ENCODE results near the gene OR5AS1.
"Not testable (repeated sequence)": the region's sequence is repeated elsewhere in the genome, so short reads cannot be mapped to it uniquely, and the experiment has no call there.

OR5AS1 gene

DNA sequence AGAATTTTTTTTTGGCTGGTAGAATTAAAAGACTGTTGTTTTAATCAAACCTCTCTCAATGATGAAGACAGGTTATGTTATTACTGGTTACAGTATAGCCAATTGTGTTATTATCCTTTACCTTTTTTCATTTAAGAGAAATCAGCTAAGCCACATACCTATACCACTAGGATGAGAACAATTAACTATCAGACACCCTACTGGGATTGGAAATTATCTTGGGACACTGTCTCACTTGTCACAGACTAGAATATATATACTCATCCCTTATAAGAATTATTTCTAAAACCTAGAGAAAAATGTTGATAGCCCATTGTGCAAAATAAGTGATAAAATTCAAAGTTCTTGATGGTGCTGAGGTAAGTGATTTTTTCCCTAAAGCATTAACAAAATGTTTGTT is at the start of gene OR5AS1:
TSS of gene OR5AS1 (plus strand) at position 301 of the 400 bp plus-strand sequence. CDS start 2,765 bp downstream, outside the sequence.
- DNase-seq (ENCODE audit: insufficient read length, low spot score), result no peak
- TF ChIP-seq, protein P1, sequence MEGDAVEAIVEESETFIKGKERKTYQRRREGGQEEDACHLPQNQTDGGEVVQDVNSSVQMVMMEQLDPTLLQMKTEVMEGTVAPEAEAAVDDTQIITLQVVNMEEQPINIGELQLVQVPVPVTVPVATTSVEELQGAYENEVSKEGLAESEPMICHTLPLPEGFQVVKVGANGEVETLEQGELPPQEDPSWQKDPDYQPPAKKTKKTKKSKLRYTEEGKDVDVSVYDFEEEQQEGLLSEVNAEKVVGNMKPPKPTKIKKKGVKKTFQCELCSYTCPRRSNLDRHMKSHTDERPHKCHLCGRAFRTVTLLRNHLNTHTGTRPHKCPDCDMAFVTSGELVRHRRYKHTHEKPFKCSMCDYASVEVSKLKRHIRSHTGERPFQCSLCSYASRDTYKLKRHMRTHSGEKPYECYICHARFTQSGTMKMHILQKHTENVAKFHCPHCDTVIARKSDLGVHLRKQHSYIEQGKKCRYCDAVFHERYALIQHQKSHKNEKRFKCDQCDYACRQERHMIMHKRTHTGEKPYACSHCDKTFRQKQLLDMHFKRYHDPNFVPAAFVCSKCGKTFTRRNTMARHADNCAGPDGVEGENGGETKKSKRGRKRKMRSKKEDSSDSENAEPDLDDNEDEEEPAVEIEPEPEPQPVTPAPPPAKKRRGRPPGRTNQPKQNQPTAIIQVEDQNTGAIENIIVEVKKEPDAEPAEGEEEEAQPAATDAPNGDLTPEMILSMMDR (IDR thresholded peaks at IDR 0.05; ENCODE audit: insufficient read depth, missing control alignments), result no peak
- no peak for FAIRE-seq

DNA sequence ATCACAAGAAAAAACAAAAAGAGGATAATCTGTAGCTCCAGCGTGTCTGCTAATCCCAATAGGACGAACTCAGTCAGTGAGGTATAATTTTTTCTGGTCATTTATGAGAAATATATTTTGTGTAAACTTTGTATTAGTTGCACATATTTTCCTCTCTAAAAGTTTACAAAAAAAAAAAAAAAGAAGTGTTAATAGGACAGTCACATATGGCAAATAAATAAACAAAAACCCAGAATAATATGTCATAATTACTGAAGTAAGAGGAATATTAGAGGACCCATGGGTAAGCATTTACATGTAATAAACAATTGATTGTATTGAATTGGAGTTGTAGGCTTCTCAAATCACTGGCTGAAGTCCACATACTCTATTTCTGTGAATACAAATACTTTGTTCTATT is 32.9 kb upstream of the OR5AS1 start, which contains the start of gene OR5F1:
TSS of gene OR5F1 (minus strand) at position 101 of the 400 bp plus-strand sequence. CDS start at position 101, 0 bp downstream.
- FAIRE-seq (no peak), DNase-seq (ENCODE audit: insufficient read length, low spot score) (no peak)
- TF ChIP-seq, protein P1 (IDR thresholded peaks at IDR 0.05; ENCODE audit: insufficient read depth, missing control alignments), result no peak

DNA sequence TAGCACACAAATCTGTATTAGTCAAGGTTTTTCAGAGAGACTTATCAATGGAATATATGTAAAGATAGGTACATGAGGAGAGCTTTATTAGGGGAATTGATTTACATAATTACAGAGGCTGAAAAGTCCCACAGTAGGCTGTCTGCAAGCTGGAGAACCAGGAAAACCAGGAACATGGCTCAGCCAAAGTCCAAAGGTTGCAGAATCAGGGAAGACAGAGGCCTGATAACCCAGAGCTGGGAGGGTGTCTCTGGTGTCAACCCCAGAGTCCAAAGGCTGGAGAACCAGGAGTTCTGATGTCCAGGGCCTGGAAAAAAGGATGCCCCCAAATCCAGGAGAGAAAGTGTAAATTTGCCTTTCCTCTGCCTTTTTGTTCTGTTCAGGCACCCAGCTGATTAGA is 16.7 kb upstream of the OR5AS1 start:
- DNase-seq (ENCODE audit: insufficient read length, low spot score) (no peak), FAIRE-seq (no peak)
- TF ChIP-seq, protein P1 (IDR thresholded peaks at IDR 0.05; ENCODE audit: insufficient read depth, missing control alignments), result no peak

DNA sequence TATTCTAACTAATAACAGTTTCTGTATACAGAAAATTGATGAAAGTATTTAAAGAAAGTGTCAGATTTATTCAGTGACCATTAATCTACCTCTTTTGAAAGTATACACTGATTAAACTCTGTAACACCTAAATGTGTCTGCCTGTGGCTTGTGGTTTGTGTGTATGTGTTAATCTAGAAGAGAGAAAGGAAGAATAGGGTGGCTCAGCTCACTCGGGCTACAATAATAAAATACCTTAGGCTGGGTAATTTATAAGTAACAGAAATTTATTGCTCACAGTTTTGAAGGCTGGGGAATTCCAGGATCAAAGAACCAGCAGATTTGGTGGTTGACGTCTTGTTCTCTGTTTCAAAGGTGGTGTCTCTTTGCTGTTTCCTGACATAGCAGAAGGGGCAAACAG is 13.6 kb upstream of the OR5AS1 start:
- DNase-seq (ENCODE audit: insufficient read length, low spot score) (no peak), FAIRE-seq (no peak)
- TF ChIP-seq, protein P1 (IDR thresholded peaks at IDR 0.05; ENCODE audit: insufficient read depth, missing control alignments), result no peak

DNA sequence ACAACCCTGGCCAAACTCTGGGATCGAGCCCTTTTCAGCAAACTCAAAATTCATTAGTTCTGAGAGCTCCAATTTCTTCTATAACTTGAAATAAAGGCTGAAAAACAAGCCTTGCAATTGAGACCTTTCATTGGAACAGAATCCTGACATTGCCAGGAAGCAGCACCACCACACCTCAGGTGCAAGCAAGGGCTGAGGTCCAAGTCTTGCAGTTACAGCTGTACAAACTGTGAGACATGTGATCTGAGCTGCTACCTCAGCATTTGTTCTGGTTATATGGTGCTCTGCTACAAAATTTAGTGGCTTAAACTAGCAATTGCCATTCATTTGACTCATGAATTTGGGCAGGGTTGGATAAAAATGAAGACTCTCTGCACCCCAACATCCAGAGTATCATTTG is 18.1 kb downstream of the OR5AS1 start:
- DNase-seq (ENCODE audit: insufficient read length, low spot score) (no peak), FAIRE-seq (no peak)
- TF ChIP-seq, protein P1 (IDR thresholded peaks at IDR 0.05; ENCODE audit: insufficient read depth, missing control alignments), result no peak

DNA sequence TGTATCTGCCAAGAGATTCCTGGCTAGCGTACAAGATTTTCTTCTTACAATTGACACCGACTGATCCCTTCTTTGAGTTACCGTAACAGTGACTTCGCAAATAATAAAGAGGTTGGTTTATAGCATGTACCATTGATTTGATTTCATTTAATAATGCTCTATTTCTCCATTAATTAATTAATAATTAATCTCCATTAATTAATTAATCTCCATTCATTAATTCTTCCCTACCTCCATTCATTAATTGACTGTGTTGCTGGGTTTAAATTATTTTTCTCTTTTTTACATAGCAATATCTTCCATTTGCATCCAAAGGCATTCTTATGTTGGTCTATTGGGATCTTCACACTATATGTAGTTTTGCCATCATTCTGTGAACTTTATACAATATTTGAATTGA is 21.0 kb downstream of the OR5AS1 start:
- no peak for DNase-seq (ENCODE audit: insufficient read length, low spot score)
- FAIRE-seq, result no peak
- TF ChIP-seq, protein P1 (IDR thresholded peaks at IDR 0.05; ENCODE audit: insufficient read depth, missing control alignments), result no peak

DNA sequence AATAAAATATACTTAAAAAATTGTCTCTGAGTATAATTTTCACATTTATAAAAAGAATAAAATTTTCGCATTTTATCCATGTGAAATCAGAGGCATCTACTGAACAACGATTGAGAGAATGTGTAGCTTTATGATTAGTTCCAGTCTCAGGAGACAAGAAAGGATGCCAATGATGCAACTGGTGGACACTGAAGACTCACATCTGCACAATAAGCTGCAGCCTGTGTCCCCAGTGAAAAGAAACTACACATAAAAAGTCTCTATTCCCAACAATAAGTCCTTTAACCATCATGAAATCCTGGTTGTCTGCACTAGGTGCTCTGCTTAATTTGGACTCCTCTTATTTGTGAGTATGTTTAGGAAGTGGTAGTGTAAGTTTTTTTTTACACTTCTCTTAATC is 22.0 kb downstream of the OR5AS1 start:
- no peak for DNase-seq (ENCODE audit: insufficient read length, low spot score)
- FAIRE-seq, result no peak
- TF ChIP-seq, protein P1 (IDR thresholded peaks at IDR 0.05; ENCODE audit: insufficient read depth, missing control alignments), result no peak

DNA sequence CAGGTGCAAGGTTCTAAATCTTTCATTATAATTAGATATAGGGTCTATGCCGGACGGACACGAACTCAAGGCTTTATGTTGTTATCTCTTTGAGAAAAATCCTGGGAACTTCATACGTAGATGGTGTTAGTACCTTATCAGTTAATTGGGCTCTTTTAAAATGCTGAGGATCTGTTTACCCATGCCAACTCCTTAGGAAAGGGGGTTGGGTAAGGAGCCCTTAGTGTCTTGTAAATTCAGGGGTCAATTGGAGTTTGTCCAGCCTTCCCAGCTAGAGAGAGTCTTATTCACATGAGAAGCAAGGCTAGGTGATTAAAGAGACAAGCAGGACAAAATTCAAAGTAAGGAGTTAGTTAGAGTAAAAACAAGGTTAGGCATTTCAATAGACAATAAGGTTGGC is 28.9 kb downstream of the OR5AS1 start:
- not testable (repeated sequence) for DNase-seq (ENCODE audit: insufficient read length, low spot score); FAIRE-seq

DNA sequence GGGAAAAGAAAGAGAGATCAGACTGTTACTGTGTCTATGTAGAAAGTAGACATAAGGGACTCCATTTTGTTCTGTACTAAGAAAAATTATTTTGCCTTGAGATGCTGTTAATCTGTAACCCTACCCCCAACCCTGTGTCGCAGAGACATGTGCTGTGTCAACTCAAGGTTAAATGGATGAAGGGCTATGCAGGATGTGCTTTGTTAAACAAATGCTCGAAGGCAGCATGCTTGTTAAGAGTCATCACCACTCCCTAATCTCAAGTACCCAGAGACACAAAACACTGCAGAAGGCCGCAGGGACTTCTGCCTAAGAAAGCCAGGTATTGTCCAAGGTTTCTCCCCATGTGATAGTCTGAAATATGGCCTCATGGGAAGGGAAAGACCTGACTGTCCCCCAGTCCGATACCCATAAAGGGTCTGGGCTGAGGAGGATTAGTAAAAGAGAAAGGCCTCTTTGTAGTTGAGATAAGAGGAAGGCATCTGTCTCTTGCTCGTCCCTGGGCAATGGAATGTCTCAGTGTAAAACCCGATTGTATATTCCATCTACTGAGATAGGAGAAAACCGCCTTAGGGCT is 30.3 kb downstream of the OR5AS1 start:
- FAIRE-seq; DNase-seq (ENCODE audit: insufficient read length, low spot score): not testable (repeated sequence)

DNA sequence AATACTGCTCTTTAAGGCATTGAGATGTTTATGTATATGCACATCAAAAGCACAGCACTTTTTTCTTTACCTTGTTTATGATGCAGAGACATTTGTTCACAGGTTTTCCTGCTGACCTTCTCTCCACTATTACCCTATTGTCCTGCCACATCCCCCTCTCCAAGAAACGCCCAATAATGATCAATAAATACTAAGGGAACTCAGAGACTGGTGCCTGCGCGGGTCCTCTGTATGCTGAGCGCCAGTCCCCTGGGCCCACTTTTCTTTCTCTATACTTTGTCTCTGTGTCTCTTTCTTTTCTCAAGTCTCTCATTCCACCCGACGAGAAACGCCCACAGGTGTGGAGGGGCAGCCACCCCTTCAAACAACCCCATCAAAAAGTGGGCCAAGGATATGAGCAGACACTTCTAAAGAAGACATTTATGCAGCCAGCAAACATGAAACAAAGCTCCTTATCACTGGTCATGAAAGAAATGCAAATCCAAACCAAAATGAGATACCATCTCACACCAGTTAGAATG is 30.9 kb downstream of the OR5AS1 start:
- not testable (repeated sequence) for DNase-seq (ENCODE audit: insufficient read length, low spot score); FAIRE-seq
